Lower lobe of right lung (tissue), 2 donors: ENCODE measurements around the gene BCAR1. TPM values are rescaled to one million over a fixed set of nuclear protein-coding genes. Genes with fewer than 3 reads are reported as not detected.

Experiments
- ATAC-seq, 2 donors: fragments of 200-7000 bp; cut with Tn5 transposase; one replicate each; pipeline ENCODE4 v1.9.1; 2020 to 2022; ENCODE audit warnings: mild to moderate bottlenecking in 2 of 2, moderate library complexity in 2 of 2
- DNase-seq: peaks from one replicate; pipeline ENCODE4 v3.0.0-alpha.2; 2020
- H3K27ac ChIP-seq: fragments of 200-600 bp; one replicate; pipeline ENCODE4 v1.8.0; 2022
- H3K27me3 ChIP-seq: fragments of 200-600 bp; one replicate; pipeline ENCODE4 v1.8.0; 2022; ENCODE audit warnings: low read depth
- H3K36me3 ChIP-seq: fragments of 200-600 bp; one replicate; pipeline ENCODE4 v1.8.0; 2022; ENCODE audit warnings: mild to moderate bottlenecking
- H3K4me1 ChIP-seq: fragments of 200-600 bp; one replicate; pipeline ENCODE4 v1.8.0; 2022
- H3K4me3 ChIP-seq: fragments of 200-600 bp; one replicate; pipeline ENCODE4 v1.8.0; 2022; ENCODE audit warnings: mild to moderate bottlenecking
- H3K9me3 ChIP-seq: fragments of 200-600 bp; one replicate; pipeline ENCODE4 v1.8.0; 2022
- CTCF ChIP-seq: fragments of 200-600 bp; IDR thresholded peaks from one replicate; pipeline ENCODE4 v1.8.0; 2022; ENCODE audit warnings: antibody characterized with exemption, mild to moderate bottlenecking
- intact Hi-C: fragments of 100-400 bp; cut with DNase I; formaldehyde crosslinking; loops from one replicate; pipeline ENCODE4 v1.11.0; 2022
- total RNA-seq: library from RNA; stranded (reverse); fragmentation: NEBNext Ultra II Directional; extraction: Animal tissue kit (Norgen Biotek cat#: 25700); gene quantifications from one replicate; pipeline ENCODE4 v1.2.1, GENCODE V29; 2021
- donor health status: DM: no; HTN: yes; CAD: no; lungs with severe emphysema.

The BCAR1 gene
- total RNA-seq, 1 donor from 2014 or later: 65.1 TPM

- peak overlapping the region; percentile 83 for H3K27ac ChIP-seq
- no peaks in the 10 kb centered on the region for H3K9me3 ChIP-seq
- peak overlapping the region; percentile 5 for H3K4me3 ChIP-seq
- intact Hi-C loops: no loop called here
- no peak for TF ChIP-seq CTCF
- H3K27me3 ChIP-seq: no peaks in the 10 kb centered on the region
- DNase-seq: peak; percentile 50
- H3K4me1 ChIP-seq: peaks cover 84% of the 10 kb centered on the region
- peak; percentile 13 to 16 for ATAC-seq
- H3K36me3 ChIP-seq: no peaks in the 10 kb centered on the region
Measured at GRCh38 chr16:75256696-75257343, 5.4 kb upstream of the BCAR1 start.

- H3K36me3 ChIP-seq: no peaks in the 10 kb centered on the region
- peak; percentile 2 to 11 for ATAC-seq
- no peaks in the 10 kb centered on the region for H3K9me3 ChIP-seq
- TF ChIP-seq CTCF: no peak
- H3K27ac ChIP-seq: peak overlapping the region; percentile 83
- no peaks in the 10 kb centered on the region for H3K27me3 ChIP-seq
- H3K4me3 ChIP-seq: no peak overlapping the region
- DNase-seq: peak; percentile 63
- intact Hi-C loops: no loop called here
- peaks cover 79% of the 10 kb centered on the region for H3K4me1 ChIP-seq
Measured at GRCh38 chr16:75256059-75256571, 4.7 kb upstream of the BCAR1 start.

- ATAC-seq (peak; percentile 33 to 41), DNase-seq (peak; percentile 62)
- H3K4me1 ChIP-seq: peaks cover 87% of the 10 kb centered on the region
- peak overlapping the region; percentile 83 for H3K27ac ChIP-seq
- H3K27me3 ChIP-seq: no peaks in the 10 kb centered on the region
- H3K4me3 ChIP-seq: peak overlapping the region; percentile 28
- TF ChIP-seq CTCF: no peak
- H3K9me3 ChIP-seq: no peaks in the 10 kb centered on the region
- no peaks in the 10 kb centered on the region for H3K36me3 ChIP-seq
- intact Hi-C loops: no loop called here
Measured at GRCh38 chr16:75254359-75254837, 3.0 kb upstream of the BCAR1 start.

GRCh38 chr16:75252946-75253911, 1.8 kb upstream of the BCAR1 start:
- Histone ChIP-seq H3K27ac (peak overlapping the region; percentile 79), H3K9me3 (no peaks in the 10 kb centered on the region), H3K4me1 (peaks cover 91% of the 10 kb centered on the region), H3K36me3 (no peaks in the 10 kb centered on the region), H3K4me3 (peak overlapping the region; percentile 3), H3K27me3 (no peaks in the 10 kb centered on the region)
- intact Hi-C loops: no loop called here
- DNase-seq (peak; percentile 46), ATAC-seq (no peak)
- no peak for TF ChIP-seq CTCF

GRCh38 chr16:75252049-75252864, 833 bp upstream of the BCAR1 start:
- H3K4me1 ChIP-seq: peaks cover 91% of the 10 kb centered on the region
- no peaks in the 10 kb centered on the region for H3K36me3 ChIP-seq
- no peak for TF ChIP-seq CTCF
- intact Hi-C loops: no loop called here
- peak overlapping the region; percentile 79 for H3K27ac ChIP-seq
- H3K9me3 ChIP-seq: no peaks in the 10 kb centered on the region
- peak overlapping the region; percentile 83 for H3K4me3 ChIP-seq
- DNase-seq (no peak), ATAC-seq (no peak)
- H3K27me3 ChIP-seq: no peaks in the 10 kb centered on the region
